Calu3 (cell line): Measurements from ENCODE around the gene STK38L. TPM values are rescaled to one million over a fixed set of nuclear protein-coding genes. Genes with fewer than 3 reads are reported as not detected.

Source experiments
- BruUV-seq: library from RNA; stranded (reverse); fragments of 400-500 nt; replicated peaks from 2 replicates; lab custom pipeline; 2021; lab: Mats Ljungman, UMichigan
- CTCF ChIA-PET: fragments of 300-600 bp; sonication (Branson Sonifier 250); formaldehyde crosslinking; loops from one replicate; lab custom pipeline; 2022; ENCODE audit warnings: antibody characterized with exemption; lab: Charles Lee
- DNase-seq: peaks from one replicate; pipeline ENCODE4 v3.0.0; 2022
- H3K27ac Mint-ChIP-seq: one replicate; pipeline ENCODE4 v1.8.0; 2022; ENCODE audit warnings: mixed read lengths; ENCODE audit not compliant: unreplicated experiment
- H3K27me3 Mint-ChIP-seq: one replicate; pipeline ENCODE4 v1.8.0; 2022; ENCODE audit warnings: mixed read lengths; ENCODE audit not compliant: unreplicated experiment
- H3K36me3 Mint-ChIP-seq: one replicate; pipeline ENCODE4 v1.8.0; 2022; ENCODE audit warnings: mild to moderate bottlenecking, moderate library complexity, mixed read lengths; ENCODE audit not compliant: insufficient read depth, unreplicated experiment
- H3K4me1 Mint-ChIP-seq: one replicate; pipeline ENCODE4 v1.8.0; 2022; ENCODE audit warnings: mild to moderate bottlenecking, low read depth, mixed read lengths; ENCODE audit not compliant: unreplicated experiment
- H3K4me3 Mint-ChIP-seq: one replicate; pipeline ENCODE4 v1.8.0; 2022; ENCODE audit warnings: mild to moderate bottlenecking, low read depth, moderate library complexity, mixed read lengths; ENCODE audit not compliant: unreplicated experiment
- H3K9me3 Mint-ChIP-seq: one replicate; pipeline ENCODE4 v1.8.0; 2022; ENCODE audit warnings: low read depth, mixed read lengths; ENCODE audit not compliant: unreplicated experiment
- CTCF ChIP-seq: fragments of 200-600 bp; IDR thresholded peaks from one replicate; pipeline ENCODE4 v1.8.0; 2022; ENCODE audit warnings: antibody characterized with exemption; ENCODE audit not compliant: unreplicated experiment
- intact Hi-C: fragments of 100-400 bp; cut with micrococcal nuclease; formaldehyde crosslinking; loops from one replicate; pipeline ENCODE4 v1.10.0; 2022; ENCODE audit not compliant: unreplicated experiment
- total RNA-seq: library from RNA; stranded (reverse); gene quantifications from 2 replicates; pipeline ENCODE4 v1.2.3, GENCODE V29; 2022

STK38L gene
- total RNA-seq, 1 experiment from 2014 or later, result 24.6 TPM

- TF ChIP-seq CTCF, result no peak
- no peak overlapping the region for H3K4me3 Mint-ChIP-seq
- H3K27me3 Mint-ChIP-seq, result no peaks in the 10 kb centered on the region
- no TSS peak for BruUV-seq
- DNase-seq, result no peak
- H3K4me1 Mint-ChIP-seq, result no peaks in the 10 kb centered on the region
- no peaks in the 10 kb centered on the region for H3K9me3 Mint-ChIP-seq
- no peaks in the 10 kb centered on the region for H3K36me3 Mint-ChIP-seq
- no peak overlapping the region for H3K27ac Mint-ChIP-seq
- CTCF ChIA-PET, result no interaction called here
- intact Hi-C loops, result no loop called here
Measured at GRCh38 chr12:27201169-27201568, 42.9 kb upstream of the STK38L start.

GRCh38 chr12:27206801-27207502 is 37.1 kb upstream of the STK38L start:
- no TSS peak for BruUV-seq
- H3K9me3 Mint-ChIP-seq, result no peaks in the 10 kb centered on the region
- no peak overlapping the region for H3K4me3 Mint-ChIP-seq
- H3K4me1 Mint-ChIP-seq, result no peaks in the 10 kb centered on the region
- DNase-seq, result no peak
- CTCF ChIA-PET, result no interaction called here
- H3K27ac Mint-ChIP-seq, result no peak overlapping the region
- TF ChIP-seq CTCF, result no peak
- H3K36me3 Mint-ChIP-seq, result no peaks in the 10 kb centered on the region
- intact Hi-C loops, result no loop called here
- H3K27me3 Mint-ChIP-seq, result no peaks in the 10 kb centered on the region

- Mint-ChIP-seq H3K27me3 (no peaks in the 10 kb centered on the region), H3K27ac (no peak overlapping the region)
- DNase-seq, result no peak
Measured at GRCh38 chr12:27207615-27208413, 36.3 kb upstream of the STK38L start.

GRCh38 chr12:27208414-27208750 is 35.7 kb upstream of the STK38L start:
- no peak for TF ChIP-seq CTCF
- DNase-seq, result no peak
- Mint-ChIP-seq H3K4me1 (no peaks in the 10 kb centered on the region), H3K36me3 (no peaks in the 10 kb centered on the region), H3K27me3 (no peaks in the 10 kb centered on the region), H3K27ac (no peak overlapping the region), H3K9me3 (no peaks in the 10 kb centered on the region), H3K4me3 (no peak overlapping the region)
- BruUV-seq, result no TSS peak
- CTCF ChIA-PET, result interaction anchor here (0.6 to 1.1 kb wide), 2 partner anchors 11 to 22 kb away, joined by 3 to 4 read pairs; no protein-coding TSS in a partner anchor
- intact Hi-C loops, result no loop called here

More at GRCh38 chr12:27207615-27208413, 36.3 kb upstream of the STK38L start:
- H3K9me3 Mint-ChIP-seq, result no peaks in the 10 kb centered on the region
- H3K4me3 Mint-ChIP-seq, result no peak overlapping the region
- CTCF ChIA-PET, result interaction anchor here (0.6 to 1.1 kb wide), 2 partner anchors 12 to 22 kb away, joined by 3 to 4 read pairs; no protein-coding TSS in a partner anchor
- BruUV-seq, result no TSS peak
- intact Hi-C loops, result no loop called here
- no peaks in the 10 kb centered on the region for H3K36me3 Mint-ChIP-seq
- TF ChIP-seq CTCF, result no peak
- H3K4me1 Mint-ChIP-seq, result no peaks in the 10 kb centered on the region
